Breast epithelium (tissue), 3 donors: ENCODE data around the gene ATOSA.

Experiments
- CTCF ChIP-seq, 3 donors: fragments of 450-650 bp; IDR thresholded peaks; one replicate each; pipeline ENCODE4 v1.5.1; 2016 to 2017; ENCODE audit warnings: antibody characterized with exemption in 3 of 3, mild to moderate bottlenecking in 3 of 3, moderate library complexity in 3 of 3
- POLR2A ChIP-seq: fragments of 450-650 bp; IDR thresholded peaks from one replicate; pipeline ENCODE4 v1.6.1; 2016; ENCODE audit warnings: antibody characterized with exemption, mild to moderate bottlenecking, moderate library complexity
- POLR2AphosphoS5 ChIP-seq, 3 donors: sonication (generic); formaldehyde crosslinking; IDR thresholded peaks; one replicate each; pipeline ENCODE4 v1.6.1; 2017; ENCODE audit warnings: antibody characterized with exemption in 3 of 3

GRCh38 chr15:52657338-52657737 is 21.9 kb downstream of the ATOSA start:
- no peak for TF ChIP-seq CTCF (IDR thresholded peaks at IDR 0.05)
- TF ChIP-seq POLR2AphosphoS5 (IDR thresholded peaks at IDR 0.05): no peak
- TF ChIP-seq POLR2A: no peak
